ENCODE results near the gene CENPQ. TPM values are rescaled to one million over a fixed set of nuclear protein-coding genes. Genes with fewer than 3 reads are reported as not detected.

CENPQ gene, protein sequence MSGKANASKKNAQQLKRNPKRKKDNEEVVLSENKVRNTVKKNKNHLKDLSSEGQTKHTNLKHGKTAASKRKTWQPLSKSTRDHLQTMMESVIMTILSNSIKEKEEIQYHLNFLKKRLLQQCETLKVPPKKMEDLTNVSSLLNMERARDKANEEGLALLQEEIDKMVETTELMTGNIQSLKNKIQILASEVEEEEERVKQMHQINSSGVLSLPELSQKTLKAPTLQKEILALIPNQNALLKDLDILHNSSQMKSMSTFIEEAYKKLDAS
- total RNA-seq: 12.1 and 13.1 TPM in 2 replicates
- long read RNA-seq, partial matches to known transcripts: 2 of 15 reads
- long read RNA-seq, other reads (novel, unspliced or antisense): 10 of 15 reads

GRCh38 chr6:49462927-49463611 is at the start of gene CENPQ, which contains the start of gene MMUT:
Gene CENPQ, plus strand, starts transcription at chr6:49463370. Its CDS starts 6,807 bp downstream, at chr6:49470177.
Gene MMUT, minus strand, starts transcription at chr6:49463253. Its CDS starts 3,787 bp downstream, at chr6:49459466.
- Mint-ChIP-seq H3K4me1 (peaks cover 33% of the 10 kb centered on the region), H3K27ac (ENCODE audit: unreplicated experiment) (peak within 1 kb of the TSS; percentile 99), H3K27me3 (ENCODE audit: low read depth) (no peaks in the 10 kb centered on the region), H3K4me3 (peak within 1 kb of the TSS; percentile 98), H3K36me3 (ENCODE audit: low read depth) (peaks cover 2% of the 10 kb centered on the region), H3K9me3 (no peaks in the 10 kb centered on the region)
- TF ChIP-seq CTCF (conservative IDR thresholded peaks at IDR 0.05): no peak
- peak; percentile 80 for DNase-seq (ENCODE audit: low read depth, low spot score)

DNA sequence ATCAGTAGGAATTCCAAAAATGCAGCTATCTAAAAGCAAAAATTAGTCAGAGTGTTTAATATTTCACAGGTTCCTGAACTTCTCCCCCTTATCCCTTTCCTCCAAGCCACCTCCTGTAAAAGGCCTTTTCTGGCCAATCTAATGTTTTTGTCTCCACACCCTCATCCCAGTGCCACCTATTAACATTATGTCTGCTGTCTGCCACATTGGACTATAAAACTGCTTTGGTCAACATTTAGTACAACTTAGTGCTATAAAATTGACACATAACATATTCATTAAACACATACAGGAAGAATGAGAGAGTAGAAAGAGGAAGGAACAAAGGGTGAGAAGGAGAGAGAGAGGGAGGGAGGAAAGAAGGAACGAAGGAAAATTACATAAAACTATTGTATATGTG is 47.8 kb upstream of the CENPQ start:
- Mint-ChIP-seq H3K4me3 (no peak overlapping the region), H3K36me3 (ENCODE audit: low read depth) (peaks cover 2% of the 10 kb centered on the region), H3K9me3 (no peaks in the 10 kb centered on the region), H3K27ac (ENCODE audit: unreplicated experiment) (no peak overlapping the region), H3K4me1 (no peaks in the 10 kb centered on the region), H3K27me3 (ENCODE audit: low read depth) (peaks cover 2% of the 10 kb centered on the region)
- DNase-seq (ENCODE audit: low read depth, low spot score): no peak
- no peak for TF ChIP-seq CTCF (conservative IDR thresholded peaks at IDR 0.05)

- no peak overlapping the region for H3K4me3 Mint-ChIP-seq
- no peak for TF ChIP-seq CTCF (conservative IDR thresholded peaks at IDR 0.05)
- H3K36me3 Mint-ChIP-seq (ENCODE audit: low read depth): peaks cover 2% of the 10 kb centered on the region
- H3K4me1 Mint-ChIP-seq: no peaks in the 10 kb centered on the region
- H3K27ac Mint-ChIP-seq (ENCODE audit: unreplicated experiment): no peak overlapping the region
- H3K27me3 Mint-ChIP-seq (ENCODE audit: low read depth): peaks cover 2% of the 10 kb centered on the region
- DNase-seq (ENCODE audit: low read depth, low spot score): no peak
- H3K9me3 Mint-ChIP-seq: no peaks in the 10 kb centered on the region
These were observed 47.0 kb upstream of the CENPQ start for GRCh38 chr6:49416195-49416594.

GRCh38 chr6:49423817-49424216 is 39.4 kb upstream of the CENPQ start:
- H3K27me3 Mint-ChIP-seq (ENCODE audit: low read depth): no peaks in the 10 kb centered on the region
- no peak for DNase-seq (ENCODE audit: low read depth, low spot score)
- no peaks in the 10 kb centered on the region for H3K9me3 Mint-ChIP-seq
- no peaks in the 10 kb centered on the region for H3K4me1 Mint-ChIP-seq
- H3K36me3 Mint-ChIP-seq (ENCODE audit: low read depth): peaks cover 8% of the 10 kb centered on the region
- no peak overlapping the region for H3K4me3 Mint-ChIP-seq
- TF ChIP-seq CTCF (conservative IDR thresholded peaks at IDR 0.05): no peak
- no peak overlapping the region for H3K27ac Mint-ChIP-seq (ENCODE audit: unreplicated experiment)

GRCh38 chr6:49430187-49430586 is 33.0 kb upstream of the CENPQ start:
- no peaks in the 10 kb centered on the region for H3K9me3 Mint-ChIP-seq
- no peak for DNase-seq (ENCODE audit: low read depth, low spot score)

More at GRCh38 chr6:49430187-49430586, 33.0 kb upstream of the CENPQ start:
- Mint-ChIP-seq H3K4me1 (no peaks in the 10 kb centered on the region), H3K27ac (ENCODE audit: unreplicated experiment) (no peak overlapping the region), H3K36me3 (ENCODE audit: low read depth) (peaks cover 14% of the 10 kb centered on the region), H3K4me3 (no peak overlapping the region), H3K27me3 (ENCODE audit: low read depth) (no peaks in the 10 kb centered on the region)
- no peak for TF ChIP-seq CTCF (conservative IDR thresholded peaks at IDR 0.05)
